ENCODE measurements around the gene SLC44A5.
"Not testable (repeated sequence)": the region's sequence is repeated elsewhere in the genome, so short reads cannot be mapped to it uniquely, and the experiment has no call there.

The SLC44A5 gene

GRCh38 chr1:75520862-75521475 lies 89.9 kb downstream of the SLC44A5 start:
- DNase-seq = no peak

- no peak for DNase-seq
Observed at GRCh38 chr1:75519651-75520427, 91.1 kb downstream of the SLC44A5 start.

GRCh38 chr1:75518686-75519085 lies 92.2 kb downstream of the SLC44A5 start:
- no peak for DNase-seq

- DNase-seq = no peak
Observed at GRCh38 chr1:75514270-75514669, 96.6 kb downstream of the SLC44A5 start.

- no peak for DNase-seq
Observed at GRCh38 chr1:75506976-75507375, 103.9 kb downstream of the SLC44A5 start.

GRCh38 chr1:75503221-75503974 lies 107.5 kb downstream of the SLC44A5 start:
- DNase-seq = no peak

- no peak for DNase-seq
Observed at GRCh38 chr1:75502776-75503175, 108.1 kb downstream of the SLC44A5 start.

GRCh38 chr1:75501577-75502295 lies 109.2 kb downstream of the SLC44A5 start:
- DNase-seq = no peak

GRCh38 chr1:75492011-75492410 lies 118.9 kb downstream of the SLC44A5 start:
- no peak for DNase-seq

GRCh38 chr1:75487399-75487798 lies 123.5 kb downstream of the SLC44A5 start:
- DNase-seq = no peak

- no peak for DNase-seq
Observed at GRCh38 chr1:75484789-75485188, 126.1 kb downstream of the SLC44A5 start.

- no peak for DNase-seq
Observed at GRCh38 chr1:75482951-75483350, 128.0 kb downstream of the SLC44A5 start.

GRCh38 chr1:75476486-75476885 lies 134.4 kb downstream of the SLC44A5 start:
- DNase-seq = not testable (repeated sequence)

GRCh38 chr1:75475696-75476095 lies 135.2 kb downstream of the SLC44A5 start:
- no peak for DNase-seq

- no peak for DNase-seq
Observed at GRCh38 chr1:75472971-75473603, 137.8 kb downstream of the SLC44A5 start.

GRCh38 chr1:75472089-75472970 lies 138.6 kb downstream of the SLC44A5 start:
- DNase-seq = no peak

- no peak for DNase-seq
Observed at GRCh38 chr1:75471252-75471651, 139.7 kb downstream of the SLC44A5 start.

- no peak for DNase-seq
Observed at GRCh38 chr1:75470448-75470847, 140.5 kb downstream of the SLC44A5 start.

- DNase-seq = no peak
Observed at GRCh38 chr1:75469586-75470173, 141.2 kb downstream of the SLC44A5 start.

GRCh38 chr1:75461808-75462325 lies 149.0 kb downstream of the SLC44A5 start:
- no peak for DNase-seq

GRCh38 chr1:75449998-75450397 lies 160.9 kb downstream of the SLC44A5 start:
- no peak for DNase-seq
